Naive thymus-derived CD4-positive, alpha-beta T cell (primary cell): ENCODE results near the gene MICAL2. TPM values are rescaled to one million over a fixed set of nuclear protein-coding genes. Genes with fewer than 3 reads are reported as not detected.

Experiments
- ATAC-seq: fragments of 150-1000 bp; cut with Tn5 transposase; 2 replicates; pipeline ENCODE4 v1.10.0; 2021; ENCODE audit warnings: mild to moderate bottlenecking, moderate library complexity
- CTCF ChIA-PET: fragments of 350-600 bp; sonication (Branson Sonifier 250); formaldehyde crosslinking; loops from one replicate; lab custom pipeline; 2021; ENCODE audit warnings: antibody characterized with exemption; lab: Charles Lee
- POLR2A ChIA-PET: fragments of 350-600 bp; sonication (Branson Sonifier 250); formaldehyde crosslinking; loops from one replicate; lab custom pipeline; 2021; ENCODE audit warnings: antibody characterized with exemption, inconsistent platforms; lab: Charles Lee
- DNase-seq, 9 donors: peaks; one replicate each; pipeline versions ENCODE4 v3.0.0 to v3.0.0-alpha.2; 2020 to 2022; ENCODE audit warnings: mixed read lengths in 1 of 9
- H3K27ac ChIP-seq: one replicate; pipeline ENCODE4 v1.7.0; 2013; ENCODE audit warnings: mild to moderate bottlenecking, low read depth, low read length, moderate library complexity
- H3K27me3 ChIP-seq, 2 donors: one replicate each; pipeline ENCODE4 v1.7.0; 2013; ENCODE audit warnings: low read length in 2 of 2, mild to moderate bottlenecking in 2 of 2, moderate library complexity in 2 of 2; ENCODE audit not compliant: control insufficient read depth in 2 of 2, insufficient read depth in 2 of 2
- H3K36me3 ChIP-seq, 3 experiments: 1 replicate in 2 of 3; 2 replicates in 1 of 3; pipeline ENCODE4 v1.7.0; 2013; ENCODE audit warnings: low read length in 3 of 3, mild to moderate bottlenecking in 3 of 3, moderate library complexity in 1 of 3; ENCODE audit not compliant: insufficient read depth in 3 of 3, control insufficient read depth in 2 of 3
- H3K4me1 ChIP-seq, 2 donors: one replicate each; pipeline ENCODE4 v1.7.0; 2013; ENCODE audit warnings: low read length in 2 of 2, mild to moderate bottlenecking in 2 of 2, moderate library complexity in 1 of 2; ENCODE audit not compliant: control insufficient read depth in 2 of 2, insufficient read depth in 2 of 2
- H3K4me3 ChIP-seq: 2 replicates; pipeline ENCODE4 v1.7.0; 2013; ENCODE audit warnings: mild to moderate bottlenecking, low read length
- H3K9me3 ChIP-seq, 3 experiments: 1 replicate in 2 of 3; 2 replicates in 1 of 3; pipeline ENCODE4 v1.7.0; 2013; ENCODE audit warnings: low read length in 3 of 3; ENCODE audit not compliant: control insufficient read depth in 2 of 3
- H3K27ac Mint-ChIP-seq, 9 donors: one replicate each; pipeline ENCODE4 v1.8.0; 2020 to 2022; ENCODE audit warnings: mixed read lengths in 9 of 9, mild to moderate bottlenecking in 8 of 9, moderate library complexity in 5 of 9, inconsistent platforms in 2 of 9
- H3K27me3 Mint-ChIP-seq, 5 donors: one replicate each; pipeline ENCODE4 v1.8.0; 2021 to 2022; ENCODE audit warnings: mixed read lengths in 5 of 5, mild to moderate bottlenecking in 1 of 5
- H3K36me3 Mint-ChIP-seq, 5 donors: one replicate each; pipeline ENCODE4 v1.8.0; 2020 to 2022; ENCODE audit warnings: mixed read lengths in 5 of 5, mild to moderate bottlenecking in 3 of 5, inconsistent platforms in 1 of 5
- H3K4me1 Mint-ChIP-seq, 7 donors: one replicate each; pipeline ENCODE4 v1.8.0; 2020 to 2022; ENCODE audit warnings: mixed read lengths in 7 of 7, mild to moderate bottlenecking in 3 of 7, inconsistent platforms in 1 of 7
- H3K4me3 Mint-ChIP-seq, 10 donors: one replicate each; pipeline ENCODE4 v1.8.0; 2020 to 2022; ENCODE audit warnings: mild to moderate bottlenecking in 10 of 10, mixed read lengths in 10 of 10, moderate library complexity in 6 of 10, inconsistent platforms in 2 of 10
- H3K9me3 Mint-ChIP-seq, 11 donors: one replicate each; pipeline ENCODE4 v1.8.0; 2020 to 2022; ENCODE audit warnings: mixed read lengths in 11 of 11, mild to moderate bottlenecking in 4 of 11, inconsistent platforms in 1 of 11, moderate library complexity in 1 of 11
- intact Hi-C, 2 donors: fragments of 100-400 bp; cut with micrococcal nuclease; formaldehyde crosslinking; loops; one replicate each; pipeline ENCODE4 v1.15.1; 2023
- polyA plus RNA-seq, 2 donors: library from polyadenylated mRNA; unstranded; fragments of 300-500 nt; fragmentation: Illumina TruSeq; gene quantifications; one replicate each; pipeline ENCODE4 v1.2.3, GENCODE V29; 2021
- total RNA-seq, 6 experiments: library from RNA in 5 of 6; stranded (reverse) in 5 of 6; gene quantifications; 1 replicate in 5 of 6; 2 replicates in 1 of 6; pipeline ENCODE4 v1.2.3 and lab custom pipeline; 2021 to 2026

The MICAL2 gene
- total and polyA plus RNA-seq, 7 experiments from 2014 or later: 1.1 to 112 (median 7.6) TPM

- H3K4me3 Mint-ChIP-seq: peak overlapping the region; percentile 39 to 79 (median 59)
- no peak overlapping the region for H3K4me3 ChIP-seq
- peaks cover 16 to 49% (median 30%) of the 10 kb centered on the region in 7 donors for H3K4me1 Mint-ChIP-seq
- intact Hi-C loops: loop anchor here in 1 of 2 donors (2.0 to 10.0 kb wide), 2 partner anchors 23 to 49 kb away; partner anchors contain the start of gene MICAL2
- ChIA-PET CTCF (interaction anchor here (0.6 to 2.8 kb wide), 6 partner anchors 8 to 280 kb away, joined by 3 to 8 read pairs (median 4); no protein-coding TSS in a partner anchor), POLR2A (interaction anchor here (1.3 kb wide), 1 partner anchor 44 kb away, joined by 4 read pairs; no protein-coding TSS in a partner anchor)
- no peaks in the 10 kb centered on the region for H3K27me3 Mint-ChIP-seq
- H3K4me1 ChIP-seq: peaks cover 0 to 11% of the 10 kb centered on the region in 2 donors
- no peaks in the 10 kb centered on the region for H3K27me3 ChIP-seq
- peak in 1 of 9 donors; percentile 22 for DNase-seq
- peak overlapping the region; percentile 12 to 84 (median 70) for H3K27ac Mint-ChIP-seq
- H3K36me3 Mint-ChIP-seq: peaks cover 0 to 12% (median 0%) of the 10 kb centered on the region in 5 donors
- H3K9me3 Mint-ChIP-seq: peaks cover 0 to 2% (median 0%) of the 10 kb centered on the region in 11 donors
- no peak overlapping the region for H3K27ac ChIP-seq
- no peaks in the 10 kb centered on the region for H3K36me3 ChIP-seq
- peak; percentile 67 for ATAC-seq
- no peaks in the 10 kb centered on the region for H3K9me3 ChIP-seq
Observed at GRCh38 chr11:12134236-12134585, 23.8 kb downstream of the MICAL2 start.

GRCh38 chr11:12135185-12135584 lies 24.8 kb downstream of the MICAL2 start:
- ChIA-PET POLR2A (interaction anchor here (1.0 to 1.6 kb wide), 3 partner anchors 15 to 60 kb away, joined by 3 to 5 read pairs (median 4); no protein-coding TSS in a partner anchor), CTCF (interaction anchor here (0.5 to 1.6 kb wide), 6 partner anchors 14 to 1078 kb away, joined by 3 to 5 read pairs (median 4); no protein-coding TSS in a partner anchor)
- Histone ChIP-seq H3K36me3 (no peaks in the 10 kb centered on the region), H3K4me3 (no peak overlapping the region), H3K9me3 (no peaks in the 10 kb centered on the region), H3K27ac (no peak overlapping the region), H3K4me1 (peaks cover 0 to 11% of the 10 kb centered on the region in 2 donors), H3K27me3 (no peaks in the 10 kb centered on the region)
- H3K27me3 Mint-ChIP-seq: no peaks in the 10 kb centered on the region
- H3K4me1 Mint-ChIP-seq: peaks cover 21 to 47% (median 34%) of the 10 kb centered on the region in 7 donors
- ATAC-seq (no peak), DNase-seq (no peak)
- peaks cover 0 to 2% (median 0%) of the 10 kb centered on the region in 11 donors for H3K9me3 Mint-ChIP-seq
- H3K4me3 Mint-ChIP-seq: no peak overlapping the region
- H3K36me3 Mint-ChIP-seq: peaks cover 0 to 14% (median 0%) of the 10 kb centered on the region in 5 donors
- peak overlapping the region in 1 of 9 donors; percentile 67 for H3K27ac Mint-ChIP-seq
- intact Hi-C loops: loop anchor here in 1 of 2 donors (2.0 to 10.0 kb wide), 2 partner anchors 24 to 50 kb away; partner anchors contain the start of gene MICAL2

- Mint-ChIP-seq H3K36me3 (peaks cover 0 to 27% (median 0%) of the 10 kb centered on the region in 5 donors), H3K27ac (peak overlapping the region in 2 of 9 donors; percentile 77 to 78), H3K4me3 (no peak overlapping the region), H3K9me3 (no peaks in the 10 kb centered on the region), H3K27me3 (no peaks in the 10 kb centered on the region), H3K4me1 (peaks cover 37 to 64% (median 53%) of the 10 kb centered on the region in 7 donors)
- no peak for DNase-seq
- Histone ChIP-seq H3K4me3 (no peak overlapping the region), H3K9me3 (no peaks in the 10 kb centered on the region), H3K27ac (no peak overlapping the region), H3K27me3 (no peaks in the 10 kb centered on the region), H3K4me1 (peaks cover 2 to 29% of the 10 kb centered on the region in 2 donors), H3K36me3 (no peaks in the 10 kb centered on the region)
- ATAC-seq: no peak
- intact Hi-C loops: loop anchor here in 1 of 2 donors (10.0 kb wide), 1 partner anchor 52 kb away; no protein-coding TSS in a partner anchor
- ChIA-PET CTCF (interaction anchor here (0.6 kb wide), 1 partner anchor 24 kb away, joined by 3 read pairs; no protein-coding TSS in a partner anchor), POLR2A (interaction anchor here (0.7 to 1.6 kb wide), 2 partner anchors 15 to 58 kb away, joined by 3 to 5 read pairs; no protein-coding TSS in a partner anchor)
Observed at GRCh38 chr11:12137005-12137690, 26.8 kb downstream of the MICAL2 start.

GRCh38 chr11:12137938-12138731 lies 27.7 kb downstream of the MICAL2 start:
- H3K4me3 ChIP-seq: no peak overlapping the region
- Mint-ChIP-seq H3K36me3 (peaks cover 0 to 30% (median 0%) of the 10 kb centered on the region in 5 donors), H3K9me3 (no peaks in the 10 kb centered on the region), H3K4me1 (peaks cover 40 to 67% (median 58%) of the 10 kb centered on the region in 7 donors), H3K27ac (peak overlapping the region in 3 of 9 donors; percentile 36 to 82 (median 63)), H3K27me3 (no peaks in the 10 kb centered on the region), H3K4me3 (peak overlapping the region in 2 of 10 donors; percentile 11 to 42)
- intact Hi-C loops: loop anchor here in 1 of 2 donors (10.0 kb wide), 1 partner anchor 53 kb away; no protein-coding TSS in a partner anchor
- H3K27ac ChIP-seq: no peak overlapping the region
- CTCF ChIA-PET: no interaction called here
- DNase-seq (no peak), ATAC-seq (no peak)
- peaks cover 2 to 38% of the 10 kb centered on the region in 2 donors for H3K4me1 ChIP-seq
- no peaks in the 10 kb centered on the region for H3K27me3 ChIP-seq
- H3K9me3 ChIP-seq: no peaks in the 10 kb centered on the region
- no peaks in the 10 kb centered on the region for H3K36me3 ChIP-seq
- POLR2A ChIA-PET: no interaction called here

DNA sequence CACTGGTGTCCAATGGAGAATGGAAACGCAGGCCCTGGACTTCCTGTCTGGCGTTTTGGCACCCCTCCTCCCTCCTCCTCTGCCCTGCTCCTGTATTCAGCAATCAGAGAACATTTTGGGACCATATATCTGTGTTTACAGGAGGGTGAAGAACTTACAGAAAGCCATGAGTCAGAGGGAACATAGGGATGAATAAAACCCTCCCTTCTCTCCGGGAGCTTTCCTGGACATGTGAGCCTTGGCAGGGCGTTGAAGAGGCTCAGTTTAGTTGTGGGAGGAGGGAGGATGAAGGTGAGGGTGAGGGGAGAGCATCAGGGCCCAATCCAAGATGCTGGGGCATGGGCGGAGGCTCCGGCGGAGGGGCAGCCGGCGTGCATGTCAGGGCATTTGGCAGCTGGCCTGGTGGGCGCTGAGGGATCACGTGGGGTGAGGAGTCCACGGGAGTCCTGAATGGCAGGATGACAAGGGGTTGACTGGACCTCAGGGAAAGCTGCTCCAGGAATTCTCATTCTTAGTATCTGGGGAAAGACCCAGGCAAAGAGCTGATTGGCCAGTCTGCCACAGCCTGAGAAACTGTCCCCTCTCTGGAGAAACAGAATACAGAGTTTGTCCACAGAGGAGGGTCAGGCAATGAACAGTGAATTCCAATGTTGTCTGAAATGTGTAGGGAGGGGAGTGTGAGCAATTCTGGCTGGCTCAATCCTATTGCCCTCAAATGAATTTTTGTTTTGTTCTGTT lies 28.9 kb downstream of the MICAL2 start:
- Histone ChIP-seq H3K36me3 (no peaks in the 10 kb centered on the region), H3K9me3 (no peaks in the 10 kb centered on the region), H3K27me3 (no peaks in the 10 kb centered on the region), H3K4me3 (no peak overlapping the region), H3K27ac (no peak overlapping the region), H3K4me1 (peaks cover 2 to 41% of the 10 kb centered on the region in 2 donors)
- Mint-ChIP-seq H3K9me3 (no peaks in the 10 kb centered on the region), H3K4me1 (peaks cover 37 to 67% (median 58%) of the 10 kb centered on the region in 7 donors), H3K4me3 (no peak overlapping the region), H3K27ac (peak overlapping the region in 2 of 9 donors; percentile 1 to 63), H3K27me3 (no peaks in the 10 kb centered on the region), H3K36me3 (peaks cover 0 to 34% (median 0%) of the 10 kb centered on the region in 5 donors)
- POLR2A ChIA-PET: no interaction called here
- ATAC-seq: no peak
- DNase-seq: no peak
- CTCF ChIA-PET: no interaction called here
- intact Hi-C loops: loop anchor here in 1 of 2 donors (10.0 kb wide), 1 partner anchor 55 kb away; no protein-coding TSS in a partner anchor
